ENCODE data around the gene TBX2.
"Not testable (repeated sequence)": the region's sequence is repeated elsewhere in the genome, so short reads cannot be mapped to it uniquely, and the experiment has no call there.

Gene TBX2

DNA sequence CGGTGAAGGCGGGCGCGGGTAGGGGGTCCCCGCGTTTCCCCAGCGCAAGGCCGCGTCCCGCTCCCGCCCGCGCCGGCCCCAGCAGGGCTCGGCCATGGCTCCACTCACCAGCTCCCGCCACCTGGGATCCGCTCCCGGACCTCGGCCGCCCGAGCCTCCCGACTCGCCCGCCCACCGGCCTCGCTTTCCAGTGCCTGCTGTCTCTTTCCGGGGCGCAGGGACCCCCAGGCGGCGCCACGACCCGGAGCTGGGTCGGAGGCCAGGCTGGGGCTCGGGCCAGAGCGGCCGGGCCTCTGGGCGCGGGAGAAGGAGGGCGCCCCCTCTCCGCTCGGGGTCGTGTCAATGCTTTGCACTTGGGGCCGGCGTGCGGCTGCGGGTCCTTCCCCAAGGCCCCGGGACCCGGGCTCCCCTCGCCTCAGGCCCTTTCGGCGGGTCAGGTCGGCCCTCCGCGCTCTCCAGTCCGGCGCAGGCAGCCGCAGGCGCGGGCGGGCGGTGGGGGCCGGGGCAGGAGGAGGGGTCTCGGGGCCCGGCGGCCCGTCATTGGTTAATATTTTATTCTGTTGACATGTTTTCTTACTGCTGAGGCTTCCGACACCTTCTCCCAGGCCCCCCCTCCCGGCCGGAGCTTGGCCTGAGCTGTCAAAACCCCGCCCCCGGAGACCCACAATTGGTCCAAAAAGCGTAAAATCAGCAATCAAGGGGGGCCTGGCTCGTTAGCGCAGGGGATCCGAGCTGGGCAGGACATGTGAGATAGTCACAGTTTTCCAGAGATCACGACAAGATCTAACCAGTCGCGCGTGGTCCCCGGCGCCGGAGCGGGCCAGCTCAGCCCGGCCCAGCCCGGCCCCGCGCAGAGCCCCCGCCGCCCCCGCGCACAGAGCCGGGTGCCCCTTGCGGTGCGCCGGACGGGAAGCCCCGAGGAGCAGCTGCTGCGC is at the start of gene TBX2:
Gene TBX2, plus strand, starts transcription at position 713 of the 935 bp plus-strand sequence. CDS start 334 bp downstream, outside the sequence.
- no peak for DNase-seq

DNA sequence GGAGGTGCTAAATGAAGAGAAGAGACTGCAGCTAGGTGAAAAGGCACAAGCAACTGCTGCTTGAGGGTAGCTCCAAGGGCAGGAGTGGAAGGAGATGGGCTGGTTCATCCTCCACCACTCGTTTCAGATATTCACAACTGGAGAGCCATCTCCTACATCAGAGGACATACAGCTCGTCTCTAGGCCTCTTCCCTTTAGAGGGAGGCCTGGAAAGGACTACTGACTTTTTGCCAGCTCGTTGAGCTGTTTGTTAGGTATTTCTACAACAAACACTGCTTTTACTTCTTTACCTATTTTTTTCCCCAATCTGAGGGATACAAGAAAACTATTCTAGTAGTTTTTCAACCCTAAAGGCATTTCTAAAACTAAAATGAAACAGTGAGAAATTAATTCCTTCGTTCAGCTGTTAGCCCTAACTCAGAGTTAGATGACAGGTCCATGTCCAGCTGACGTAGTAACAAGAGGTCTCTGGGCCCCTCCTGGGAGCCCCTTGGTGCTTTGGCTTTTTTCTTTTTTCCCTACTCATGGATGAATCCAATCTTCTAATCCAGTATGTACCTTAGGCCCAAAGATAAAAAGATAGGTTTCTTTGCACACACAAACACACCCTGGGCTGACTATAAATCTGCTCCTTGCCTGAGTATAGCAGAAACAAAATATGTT is 47.8 kb upstream of the TBX2 start:
- no peak for DNase-seq

DNA sequence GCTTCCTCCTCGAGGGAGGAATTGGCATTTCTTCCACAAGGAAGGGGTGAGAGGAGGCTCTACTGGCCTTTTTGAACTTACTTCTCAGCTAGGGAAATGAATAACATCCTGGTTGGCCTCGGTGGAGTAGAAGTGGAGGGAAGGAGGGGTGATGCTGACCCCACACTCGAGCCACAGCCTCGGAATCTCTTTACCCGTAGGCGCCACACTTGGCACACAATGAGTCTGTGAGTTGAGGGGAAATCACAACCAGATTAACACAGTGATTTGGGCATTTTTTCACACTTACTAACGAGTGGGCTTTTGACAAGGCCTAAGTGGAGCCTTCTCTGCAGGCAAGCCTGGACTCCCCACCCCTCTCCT is 47.3 kb upstream of the TBX2 start:
- DNase-seq, result no peak

DNA sequence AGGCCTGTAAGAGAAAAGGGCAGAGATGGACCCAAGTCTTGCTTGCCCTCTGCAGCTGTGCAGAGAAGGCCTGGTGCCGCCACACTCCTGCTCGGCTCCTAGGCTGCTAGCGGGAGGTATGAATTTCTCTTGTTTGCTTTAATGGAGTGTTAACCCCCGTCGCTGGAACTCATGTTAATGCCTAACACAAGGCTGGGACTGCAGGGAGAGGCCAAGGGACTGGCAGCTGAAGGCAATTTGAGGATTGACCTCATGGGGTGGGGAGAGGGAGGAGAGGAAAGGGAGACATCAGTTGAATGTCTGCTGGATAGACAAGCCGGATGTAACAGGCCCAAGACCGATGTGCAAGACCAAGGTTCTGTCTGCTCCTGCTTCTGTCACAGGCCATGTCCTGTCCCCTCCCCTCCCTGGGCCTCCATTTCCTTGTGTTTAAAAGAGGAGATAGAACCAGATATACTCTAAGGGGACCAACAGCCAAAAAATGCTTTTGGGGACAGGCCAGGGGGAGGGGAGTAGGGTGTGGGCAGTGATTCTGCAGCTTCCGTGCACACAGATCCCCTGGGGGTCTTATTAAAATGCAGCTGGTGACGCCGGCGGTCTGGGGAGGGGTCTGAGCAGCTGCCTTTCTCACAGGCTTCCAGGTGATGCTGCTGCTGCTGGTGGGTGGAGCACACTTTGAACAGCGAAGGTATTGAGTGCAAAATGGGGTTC is 46.7 kb upstream of the TBX2 start:
- no peak for DNase-seq

DNA sequence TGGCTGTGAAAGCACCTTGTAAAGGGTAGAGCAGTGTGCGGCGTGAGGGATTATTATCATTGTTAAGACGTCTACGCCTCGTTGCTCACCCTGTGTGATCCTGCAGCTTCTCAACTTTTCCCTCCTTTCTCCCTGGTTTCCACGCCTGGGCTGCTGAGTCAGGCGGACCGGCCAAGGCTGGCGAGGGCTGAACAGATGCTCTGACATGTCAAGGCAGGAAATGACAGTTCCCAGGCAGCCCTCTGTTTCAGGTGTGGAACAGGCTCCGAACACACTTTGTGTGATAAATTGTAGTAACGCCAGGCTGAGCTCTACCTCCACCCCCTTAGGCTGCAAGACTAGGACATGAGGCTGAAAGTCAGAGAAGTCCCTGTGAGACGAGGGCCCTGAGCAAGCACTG is 46.0 kb upstream of the TBX2 start:
- DNase-seq, result no peak

DNA sequence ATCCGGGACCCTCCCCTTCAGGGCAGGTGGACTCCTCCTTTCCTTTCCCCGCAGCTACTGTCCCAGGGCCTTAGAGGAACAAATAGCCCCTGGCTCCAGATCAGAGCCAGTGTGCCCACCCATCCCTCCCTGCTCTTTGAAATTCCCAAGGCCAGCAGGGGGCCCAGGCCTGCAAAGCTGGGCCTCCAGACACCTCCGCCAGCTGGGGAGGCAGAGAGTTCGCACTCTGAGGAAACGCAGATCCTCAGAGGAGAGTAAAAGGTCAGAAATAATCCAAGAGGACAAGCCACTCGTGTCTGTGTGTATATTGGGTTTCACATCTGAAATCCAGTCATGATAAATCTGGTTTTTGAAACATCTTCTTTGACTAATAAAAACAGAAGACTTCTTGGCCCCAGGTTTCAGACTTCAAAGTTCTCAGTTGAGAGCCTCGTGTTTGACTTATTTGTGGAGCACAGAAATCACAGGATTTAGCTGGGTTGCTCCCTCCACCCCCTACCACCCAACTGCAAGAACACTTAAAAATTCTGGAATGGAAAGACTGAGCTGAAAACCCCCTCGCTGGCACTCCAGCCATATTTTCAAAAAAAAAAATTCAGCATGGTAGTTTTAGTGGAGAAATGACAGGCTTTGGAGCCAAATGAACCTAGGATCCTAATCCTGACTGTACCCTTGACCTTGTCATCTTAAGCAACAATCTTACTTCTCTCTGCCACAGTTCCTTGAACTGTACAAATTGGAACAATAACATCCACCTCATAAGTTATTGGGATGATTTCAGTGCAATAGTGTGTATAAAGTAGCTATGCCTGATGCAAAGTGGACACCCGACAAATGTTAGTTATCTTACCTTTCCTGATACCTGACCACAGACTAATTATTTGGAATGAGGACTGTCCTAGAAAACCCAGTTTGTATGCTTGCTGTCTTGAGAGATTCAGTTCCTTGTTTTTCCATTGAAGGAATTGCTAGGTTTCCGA is 44.5 kb upstream of the TBX2 start:
- no peak for DNase-seq

DNA sequence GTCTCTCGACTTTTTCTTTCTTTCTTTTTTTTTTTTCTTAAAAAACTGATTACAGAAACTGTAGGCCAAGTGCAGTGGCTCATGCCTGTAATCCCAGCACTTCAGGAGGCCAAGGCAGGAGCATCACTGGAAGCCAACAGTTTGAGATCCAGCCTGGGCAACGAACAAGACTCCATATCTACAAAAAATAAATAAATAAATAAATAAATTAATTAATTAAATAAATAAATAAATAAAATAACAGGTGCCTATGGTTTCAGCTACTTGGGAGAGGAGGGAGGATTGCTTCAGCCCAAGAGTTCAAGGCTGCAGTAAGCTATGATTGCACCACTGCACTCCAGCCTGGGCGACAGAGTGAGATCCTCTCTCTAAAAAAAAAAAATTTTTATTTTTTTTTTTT is 42.6 kb upstream of the TBX2 start:
- DNase-seq, result not testable (repeated sequence)

DNA sequence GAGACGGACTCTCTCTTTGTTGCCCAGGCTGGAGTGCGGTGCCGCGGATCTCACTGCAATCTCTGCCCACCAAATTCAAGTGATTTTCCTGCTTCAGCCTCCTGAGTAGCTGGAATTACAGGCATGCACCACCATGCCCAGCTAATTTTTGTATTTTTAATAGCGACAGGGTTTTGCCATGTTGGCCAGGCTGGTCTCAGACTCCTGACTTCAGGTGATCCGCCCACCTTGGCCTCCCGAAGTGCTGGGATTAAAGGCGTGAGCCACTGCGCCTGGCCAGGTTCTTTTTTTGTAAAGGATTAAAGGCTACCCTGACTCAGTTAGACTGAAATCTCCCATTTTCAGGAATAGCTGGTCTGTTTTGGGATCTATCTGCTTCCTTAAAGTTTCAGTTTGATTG is 40.1 kb upstream of the TBX2 start:
- not testable (repeated sequence) for DNase-seq

DNA sequence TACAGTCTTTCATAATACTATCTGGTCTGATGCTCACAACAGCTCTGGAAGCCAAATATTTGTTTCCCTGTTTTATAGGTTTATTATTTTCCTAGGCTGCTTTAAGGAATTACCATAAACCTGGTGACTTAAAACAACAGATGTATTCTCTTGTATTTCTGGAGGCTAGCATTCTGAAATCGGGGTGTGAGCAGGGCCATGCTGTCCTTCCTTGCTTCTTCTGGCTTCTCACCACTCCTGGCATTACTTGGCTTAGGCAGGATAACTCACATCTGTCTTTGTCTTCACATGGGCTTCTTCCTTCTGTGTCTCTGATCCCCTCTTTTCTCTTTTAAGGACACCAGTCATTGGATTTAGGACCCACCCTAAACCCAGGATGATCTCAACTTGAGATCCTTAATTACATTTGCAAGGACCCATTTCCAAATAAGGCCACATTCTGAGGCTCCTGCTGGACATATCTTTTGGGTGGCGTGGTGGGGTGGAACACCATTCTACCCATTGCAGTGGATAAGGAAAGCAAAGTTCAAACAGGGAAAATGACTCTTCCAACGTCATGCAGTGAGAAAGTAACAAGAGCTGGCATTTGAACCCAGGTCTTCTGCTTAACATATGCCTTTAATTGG is 39.2 kb upstream of the TBX2 start:
- DNase-seq, result no peak

DNA sequence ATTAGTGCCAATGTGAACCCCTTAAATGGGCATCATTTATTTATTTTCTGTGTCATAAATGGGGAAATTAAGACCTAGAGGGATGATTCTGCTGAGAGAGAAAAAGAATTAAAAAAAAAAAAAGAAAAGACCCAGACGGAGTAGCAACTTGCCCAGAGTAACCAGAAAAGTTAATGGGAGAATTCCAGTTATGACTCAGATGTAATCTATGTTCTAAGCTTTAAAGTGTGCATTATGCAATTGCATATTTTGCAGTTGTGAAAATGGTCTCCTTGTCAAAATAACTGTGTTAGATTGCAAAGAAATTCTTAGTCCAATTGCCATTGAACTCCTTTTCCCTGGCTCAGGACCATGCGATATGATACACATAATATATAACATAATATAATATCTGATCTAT is 38.6 kb upstream of the TBX2 start:
- no peak for DNase-seq

DNA sequence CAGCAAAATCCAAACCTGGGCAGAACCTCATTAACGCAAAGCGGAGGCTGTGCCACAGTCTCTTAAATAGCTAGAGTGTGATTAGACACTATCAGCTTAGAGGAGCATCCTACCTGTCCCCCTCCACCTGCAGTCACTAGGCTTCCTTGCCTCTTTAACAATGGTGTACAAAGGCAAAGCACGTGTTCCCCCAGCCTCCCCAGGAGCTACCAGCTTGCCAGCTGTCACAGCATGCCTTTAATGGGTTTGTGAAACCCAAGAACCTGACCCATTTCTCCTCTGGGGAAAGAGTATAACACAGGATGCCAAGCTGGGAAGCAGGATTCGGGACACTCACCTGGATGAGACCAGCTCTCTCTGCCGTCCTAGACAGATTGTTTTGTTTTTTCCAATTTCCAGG is 37.2 kb upstream of the TBX2 start:
- DNase-seq, result no peak

DNA sequence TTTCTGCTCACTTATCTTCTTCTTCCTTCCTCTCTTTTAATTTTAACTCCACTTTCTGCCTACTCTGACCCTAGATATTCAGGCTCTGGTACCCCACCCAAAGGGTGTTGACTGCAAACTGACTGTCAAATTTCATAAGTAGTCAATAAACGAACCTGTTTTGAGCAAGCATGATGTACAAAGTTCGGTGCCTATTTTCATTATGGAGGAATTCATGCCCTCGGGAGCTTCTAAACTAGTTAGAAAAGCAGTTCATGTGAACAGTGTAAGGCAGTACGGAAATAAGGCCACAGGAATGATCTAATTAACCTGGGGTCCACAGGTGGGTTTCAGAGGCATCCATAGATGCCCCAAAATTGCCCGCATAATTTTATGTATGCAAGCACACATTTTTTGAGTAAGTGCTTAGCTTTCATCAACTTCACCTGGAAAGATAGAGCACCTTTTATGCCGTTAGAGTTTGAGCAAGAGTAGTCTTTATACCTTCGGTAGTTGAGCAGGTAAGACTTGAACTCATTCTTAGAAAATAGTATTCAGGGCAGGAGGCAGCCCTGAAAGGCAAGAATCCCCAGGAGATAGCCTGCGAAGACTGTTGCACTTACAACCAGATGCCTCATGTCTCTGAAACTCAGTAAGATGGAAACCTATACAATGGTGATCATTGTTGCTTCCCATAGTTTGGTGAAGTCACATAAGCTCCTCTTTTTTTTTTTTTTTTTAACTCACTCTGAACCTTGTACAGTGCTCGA is 36.6 kb upstream of the TBX2 start:
- no peak for DNase-seq

DNA sequence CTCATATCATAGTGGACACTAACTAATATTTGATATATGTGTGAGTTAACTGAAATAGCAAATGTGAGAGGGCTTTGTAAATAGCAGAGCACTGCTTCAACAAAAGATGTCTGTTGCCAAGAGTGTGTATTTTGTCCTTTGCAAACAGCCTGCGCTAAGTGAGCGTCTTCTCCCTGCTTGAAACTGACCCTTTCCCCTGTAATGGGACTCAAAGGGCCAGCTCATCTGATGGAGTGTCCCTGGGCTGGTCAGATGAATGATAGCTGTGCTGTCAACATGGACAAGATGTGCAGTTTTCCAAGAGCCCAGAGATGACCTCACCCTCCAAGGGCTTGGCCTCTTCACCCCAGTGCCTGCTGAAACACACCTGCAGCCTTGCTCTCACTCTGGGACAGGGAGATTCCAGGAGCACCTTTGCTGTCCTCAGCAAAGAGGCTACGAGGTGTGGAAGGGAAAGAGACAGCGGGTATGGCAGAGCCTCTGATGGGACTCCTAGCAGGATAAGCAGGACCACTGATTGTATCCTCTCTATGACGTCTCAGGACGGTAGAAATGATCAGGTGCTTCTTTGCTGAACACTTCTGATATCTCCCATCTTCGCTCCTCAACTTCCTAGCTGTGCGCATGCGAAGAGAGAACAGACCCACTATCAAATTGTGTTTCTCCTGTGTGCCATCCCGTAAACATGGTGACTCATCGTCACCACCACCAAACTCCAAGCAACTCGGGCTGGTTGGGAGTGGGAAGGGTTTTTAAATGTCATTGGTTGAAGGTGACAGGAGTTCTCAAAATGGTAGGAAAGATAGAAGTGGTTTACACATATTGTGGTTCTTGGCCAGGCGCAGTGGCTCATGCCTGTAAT is 35.8 kb upstream of the TBX2 start:
- DNase-seq, result no peak

DNA sequence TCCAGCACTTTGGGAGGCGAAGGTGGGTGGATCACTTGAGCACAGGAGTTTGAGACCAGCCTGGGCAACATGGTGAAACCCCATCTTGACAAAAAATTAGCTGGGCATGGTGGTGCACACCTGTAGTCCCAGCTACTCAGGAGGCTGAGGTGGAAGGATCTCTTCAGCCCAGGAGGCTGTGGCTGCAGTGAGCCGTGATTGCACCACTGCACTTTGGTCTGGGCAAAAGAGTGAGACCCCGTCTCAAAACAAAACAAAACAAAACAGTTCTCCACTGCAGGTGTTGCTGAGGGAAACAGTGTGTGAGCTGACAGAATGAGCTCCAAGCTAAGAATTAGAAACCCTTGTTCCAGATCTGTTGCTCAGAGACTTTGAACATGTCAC is 35.2 kb upstream of the TBX2 start:
- DNase-seq, result no peak

DNA sequence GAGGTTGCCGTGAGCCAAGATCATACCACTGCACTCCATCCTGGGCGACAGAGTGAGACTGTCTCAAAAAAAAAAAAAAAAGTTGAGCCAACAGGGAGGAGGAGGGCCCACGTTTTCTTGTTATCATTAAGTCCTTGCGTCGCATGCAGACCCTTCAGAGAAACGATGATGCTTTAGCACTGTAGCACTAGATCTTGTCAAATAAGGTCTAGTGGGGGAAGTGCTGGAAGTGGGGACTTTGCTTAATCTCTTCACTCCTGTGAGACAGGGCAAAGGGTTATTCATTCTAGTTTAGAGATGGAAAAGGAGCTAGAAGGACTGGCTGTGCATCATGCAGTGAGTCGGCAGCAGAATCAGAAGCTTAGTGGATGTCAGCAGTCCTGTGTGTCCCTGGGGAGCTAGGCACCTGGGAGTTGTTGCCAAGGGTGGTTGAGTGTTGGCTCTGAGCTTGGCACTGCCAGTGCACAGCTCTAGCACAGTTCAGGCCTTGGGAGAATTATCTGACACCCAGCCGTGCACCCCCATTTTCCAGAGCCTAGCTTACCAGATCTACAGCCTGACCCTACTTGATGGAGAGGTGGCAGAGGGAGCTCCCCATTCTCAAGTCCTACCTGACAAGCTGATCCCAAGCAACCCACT is 33.4 kb upstream of the TBX2 start:
- DNase-seq, result no peak

DNA sequence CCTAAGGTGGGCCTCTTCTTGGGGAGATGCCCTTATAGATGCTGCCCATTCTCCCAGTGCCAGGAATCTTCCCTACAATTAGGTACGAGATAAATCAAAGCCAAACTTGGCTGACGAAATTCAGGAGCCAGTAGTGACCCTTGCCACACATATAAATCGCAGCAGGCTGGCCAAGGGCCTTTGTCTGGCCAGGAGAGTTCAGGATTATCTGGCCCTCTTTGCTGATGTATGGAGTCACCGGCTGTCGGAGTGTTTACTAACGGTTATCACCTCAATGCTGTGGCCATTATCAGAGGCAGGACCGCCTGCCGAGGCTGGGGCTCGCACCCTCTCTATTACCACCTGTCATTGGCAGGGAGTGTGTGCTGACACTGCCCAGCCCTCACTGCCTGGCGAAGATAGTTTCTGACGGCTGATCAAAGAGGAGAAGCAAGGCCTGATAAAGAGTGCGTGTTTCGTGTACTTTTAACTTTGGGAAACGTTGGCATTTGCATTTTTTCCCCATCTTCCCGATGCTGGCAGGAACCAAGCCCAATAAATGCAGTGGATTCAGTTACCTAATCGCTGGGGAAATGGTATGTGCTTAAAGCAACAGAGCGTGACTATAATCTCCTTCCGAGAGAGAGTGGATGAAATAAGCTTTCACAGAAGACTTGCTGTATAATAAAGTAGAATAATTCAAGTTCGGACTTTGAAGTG is 32.8 kb upstream of the TBX2 start:
- DNase-seq, result no peak

DNA sequence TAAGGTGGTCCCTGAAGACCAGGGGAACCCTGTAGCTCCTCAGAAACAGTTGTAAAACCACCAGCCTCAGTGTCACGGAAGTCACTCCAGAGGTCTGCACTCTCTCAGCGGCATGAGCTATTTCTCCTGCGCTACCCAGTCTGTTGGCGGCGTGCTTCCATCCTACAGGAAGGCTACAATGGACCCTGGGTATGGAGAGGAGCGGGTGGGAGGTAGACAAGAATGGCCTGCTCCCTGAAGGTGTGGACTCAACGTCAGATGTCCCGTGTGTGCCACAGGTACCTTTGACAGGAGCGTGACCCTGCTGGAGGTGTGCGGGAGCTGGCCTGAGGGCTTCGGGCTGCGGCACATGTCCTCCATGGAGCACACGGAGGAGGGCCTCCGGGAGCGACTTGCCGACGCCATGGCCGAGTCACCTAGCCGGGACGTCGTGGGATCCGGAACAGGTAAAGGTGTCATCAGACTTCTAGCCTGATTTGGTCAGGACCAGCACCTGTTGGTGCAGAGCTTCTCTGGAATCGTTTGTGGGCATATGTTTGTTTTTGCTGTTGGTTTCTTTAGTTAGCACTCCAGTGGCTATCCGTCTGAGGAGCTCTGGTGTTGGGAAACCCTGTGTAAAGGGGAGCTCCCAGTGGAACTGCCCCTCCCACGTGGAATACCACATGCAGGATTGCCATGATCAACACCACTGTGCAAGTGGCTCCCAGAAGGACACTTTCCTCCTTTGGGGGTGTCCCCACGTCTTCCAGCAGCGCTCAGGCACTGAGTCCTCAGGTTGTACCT is 31.4 kb upstream of the TBX2 start:
- DNase-seq, result no peak

DNA sequence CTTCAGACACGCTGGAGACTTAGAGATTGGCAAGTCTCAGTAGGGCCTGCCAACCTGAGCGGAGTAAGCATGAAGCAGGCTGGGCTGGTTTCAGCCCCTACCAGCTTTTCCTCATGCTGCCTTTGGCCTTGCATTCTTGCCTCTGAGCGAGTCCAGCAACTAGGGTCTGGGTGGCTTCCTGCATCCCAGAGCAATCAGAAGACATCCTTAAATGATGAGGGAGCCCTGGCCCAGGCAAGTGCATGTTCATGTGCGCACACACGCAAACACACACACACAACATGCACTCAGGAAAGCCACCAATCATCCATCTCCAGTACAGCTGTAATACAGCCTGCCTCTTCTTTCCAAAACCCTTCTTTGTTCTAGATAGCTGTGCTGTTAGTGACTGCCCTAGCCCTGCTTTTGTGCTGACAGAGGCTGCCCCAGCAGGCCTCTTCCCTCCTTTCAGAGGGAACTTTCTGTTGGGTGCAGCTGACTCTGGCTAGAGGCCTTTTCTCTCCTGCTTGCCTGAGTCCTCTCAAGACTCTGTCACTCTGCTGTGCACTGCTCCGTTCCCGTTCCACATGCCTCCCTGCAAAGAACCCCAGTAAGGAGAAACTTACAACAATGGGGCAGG is 30.7 kb upstream of the TBX2 start:
- DNase-seq, result no peak

Data from activated naive CD4-positive, alpha-beta T cell treated with anti-CD3 and anti-CD28 coated beads, Interleukin-2, amount 50 U/mL, for 16 hours (primary cell).